ENCODE data around the gene TPRN.

DNA sequence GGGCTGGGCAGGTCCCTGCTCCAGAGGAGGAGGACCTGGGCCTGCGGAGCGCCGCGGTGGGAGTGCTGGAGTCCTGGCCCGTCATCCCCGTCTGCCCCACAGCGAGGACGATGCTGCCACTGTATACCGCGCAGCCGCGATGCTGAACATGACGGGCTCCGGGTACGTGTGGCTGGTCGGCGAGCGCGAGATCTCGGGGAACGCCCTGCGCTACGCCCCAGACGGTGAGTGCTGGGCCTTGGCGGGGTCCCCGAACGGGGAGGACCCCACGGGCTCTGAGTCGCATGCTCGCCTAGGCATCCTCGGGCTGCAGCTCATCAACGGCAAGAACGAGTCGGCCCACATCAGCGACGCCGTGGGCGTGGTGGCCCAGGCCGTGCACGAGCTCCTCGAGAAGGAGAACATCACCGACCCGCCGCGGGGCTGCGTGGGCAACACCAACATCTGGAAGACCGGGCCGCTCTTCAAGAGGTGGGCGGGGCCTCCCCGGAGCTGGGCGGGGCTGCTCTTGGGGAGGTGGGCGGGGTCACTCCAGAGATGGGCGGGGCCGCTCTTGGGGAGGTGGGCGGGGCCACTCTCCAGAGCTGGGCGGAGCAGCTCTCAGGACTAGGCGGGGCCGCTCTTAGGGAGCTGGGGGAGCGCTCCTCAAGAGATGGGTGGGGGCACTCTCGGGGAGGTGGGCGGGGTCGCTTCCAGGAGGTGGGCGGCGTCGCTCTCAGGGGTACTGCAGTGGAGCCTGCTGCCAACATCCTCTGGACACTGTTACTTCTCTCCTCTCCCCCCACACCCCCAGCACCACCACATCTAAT is 43.8 kb downstream of the TPRN start:
- TF ChIP-seq, protein P1, sequence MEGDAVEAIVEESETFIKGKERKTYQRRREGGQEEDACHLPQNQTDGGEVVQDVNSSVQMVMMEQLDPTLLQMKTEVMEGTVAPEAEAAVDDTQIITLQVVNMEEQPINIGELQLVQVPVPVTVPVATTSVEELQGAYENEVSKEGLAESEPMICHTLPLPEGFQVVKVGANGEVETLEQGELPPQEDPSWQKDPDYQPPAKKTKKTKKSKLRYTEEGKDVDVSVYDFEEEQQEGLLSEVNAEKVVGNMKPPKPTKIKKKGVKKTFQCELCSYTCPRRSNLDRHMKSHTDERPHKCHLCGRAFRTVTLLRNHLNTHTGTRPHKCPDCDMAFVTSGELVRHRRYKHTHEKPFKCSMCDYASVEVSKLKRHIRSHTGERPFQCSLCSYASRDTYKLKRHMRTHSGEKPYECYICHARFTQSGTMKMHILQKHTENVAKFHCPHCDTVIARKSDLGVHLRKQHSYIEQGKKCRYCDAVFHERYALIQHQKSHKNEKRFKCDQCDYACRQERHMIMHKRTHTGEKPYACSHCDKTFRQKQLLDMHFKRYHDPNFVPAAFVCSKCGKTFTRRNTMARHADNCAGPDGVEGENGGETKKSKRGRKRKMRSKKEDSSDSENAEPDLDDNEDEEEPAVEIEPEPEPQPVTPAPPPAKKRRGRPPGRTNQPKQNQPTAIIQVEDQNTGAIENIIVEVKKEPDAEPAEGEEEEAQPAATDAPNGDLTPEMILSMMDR (conservative IDR thresholded peaks at IDR 0.05; ENCODE audit: low read length): no peak
- no peak for TF ChIP-seq EZH2phosphoT487 (IDR thresholded peaks at IDR 0.05; ENCODE audit: borderline replicate concordance)

Measured in Loucy (cell line).